Measurements from ENCODE around the gene ASAP2.

The ASAP2 gene

GRCh38 chr2:9347411-9347881 lies 140.8 kb downstream of the ASAP2 start:
- no peak for DNase-seq (ENCODE audit: low spot score)

GRCh38 chr2:9354318-9354717 lies 147.7 kb downstream of the ASAP2 start:
- no peak for DNase-seq (ENCODE audit: low spot score)

GRCh38 chr2:9355270-9355669 lies 148.7 kb downstream of the ASAP2 start:
- no peak for DNase-seq (ENCODE audit: low spot score)

GRCh38 chr2:9355716-9356115 lies 149.1 kb downstream of the ASAP2 start:
- DNase-seq (ENCODE audit: low spot score): no peak

GRCh38 chr2:9356261-9356660 lies 149.6 kb downstream of the ASAP2 start:
- DNase-seq (ENCODE audit: low spot score): no peak

- no peak for DNase-seq (ENCODE audit: low spot score)
Measured at GRCh38 chr2:9358846-9359245, 152.2 kb downstream of the ASAP2 start.

GRCh38 chr2:9359463-9359862 lies 152.9 kb downstream of the ASAP2 start:
- DNase-seq (ENCODE audit: low spot score): no peak

GRCh38 chr2:9360110-9360509 lies 153.5 kb downstream of the ASAP2 start:
- no peak for DNase-seq (ENCODE audit: low spot score)

GRCh38 chr2:9360701-9361100 lies 154.1 kb downstream of the ASAP2 start:
- DNase-seq (ENCODE audit: low spot score): no peak

GRCh38 chr2:9364373-9364772 lies 157.8 kb downstream of the ASAP2 start:
- DNase-seq (ENCODE audit: low spot score): no peak

- no peak for DNase-seq (ENCODE audit: low spot score)
Measured at GRCh38 chr2:9364791-9365497, 158.3 kb downstream of the ASAP2 start.

GRCh38 chr2:9365498-9366019 lies 158.9 kb downstream of the ASAP2 start:
- DNase-seq (ENCODE audit: low spot score): no peak

GRCh38 chr2:9366026-9366425 lies 159.4 kb downstream of the ASAP2 start:
- no peak for DNase-seq (ENCODE audit: low spot score)

- no peak for DNase-seq (ENCODE audit: low spot score)
Measured at GRCh38 chr2:9370746-9371145, 164.1 kb downstream of the ASAP2 start.

- no peak for DNase-seq (ENCODE audit: low spot score)
Measured at GRCh38 chr2:9373047-9373446, 166.4 kb downstream of the ASAP2 start.

GRCh38 chr2:9373476-9373875 lies 166.9 kb downstream of the ASAP2 start:
- DNase-seq (ENCODE audit: low spot score): no peak

- no peak for DNase-seq (ENCODE audit: low spot score)
Measured at GRCh38 chr2:9374071-9374730, 167.6 kb downstream of the ASAP2 start.

- DNase-seq (ENCODE audit: low spot score): no peak
Measured at GRCh38 chr2:9375857-9376428, 169.3 kb downstream of the ASAP2 start.

GRCh38 chr2:9377461-9378097 lies 171.0 kb downstream of the ASAP2 start:
- DNase-seq (ENCODE audit: low spot score): no peak

GRCh38 chr2:9378433-9379390 lies 172.1 kb downstream of the ASAP2 start:
- DNase-seq (ENCODE audit: low spot score): no peak

GRCh38 chr2:9379391-9379755 lies 172.8 kb downstream of the ASAP2 start:
- no peak for DNase-seq (ENCODE audit: low spot score)
